HG02678 (cell line): ENCODE measurements around the gene DENND1B.
"Not testable (repeated sequence)": the region's sequence is repeated elsewhere in the genome, so short reads cannot be mapped to it uniquely, and the experiment has no call there.

ENCODE experiments used
- ATAC-seq: cut with Tn5 transposase; IDR thresholded peaks from one replicate; pipeline ENCODE4 v1.9.1; 2021; ENCODE audit warnings: mild to moderate bottlenecking, moderate library complexity; ENCODE audit not compliant: unreplicated experiment

Gene DENND1B

DNA sequence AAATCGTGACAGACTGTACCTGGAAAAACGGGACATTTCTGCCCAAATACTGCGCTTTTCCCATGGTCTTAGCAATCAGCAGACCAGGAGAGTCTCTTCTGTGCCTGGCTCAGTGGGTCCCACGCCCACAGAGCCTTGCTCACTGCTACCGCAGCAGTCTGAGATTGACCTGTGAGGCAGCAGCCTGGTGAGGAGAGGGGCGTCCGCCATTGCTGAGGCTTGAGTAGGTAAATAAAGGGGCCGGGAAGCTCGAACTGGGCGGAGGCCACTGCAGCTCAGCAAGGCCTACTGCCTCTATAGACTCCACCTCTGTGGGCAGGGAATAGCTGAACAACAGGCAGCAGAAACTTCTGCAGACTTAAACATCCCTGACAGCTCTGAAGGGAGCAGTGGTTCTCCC lies 203.1 kb downstream of the DENND1B start:
- ATAC-seq = no peak

DNA sequence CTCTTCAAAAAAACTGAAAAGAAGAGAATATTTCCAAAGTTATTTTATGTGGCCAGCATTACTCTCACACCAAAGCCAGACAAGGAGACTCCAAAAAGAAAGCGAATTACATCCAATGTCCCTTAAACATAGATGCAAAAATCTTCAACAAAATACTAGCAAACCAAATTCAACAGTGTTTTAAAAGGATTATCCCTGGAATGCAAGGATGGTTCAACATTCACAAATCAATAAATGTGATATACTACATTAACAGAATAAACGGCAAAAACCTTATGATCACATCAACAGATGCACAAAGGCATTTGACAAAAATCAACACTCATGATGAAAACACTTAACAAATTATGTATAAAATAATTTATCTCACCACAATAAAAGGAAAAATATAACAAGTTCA lies 207.8 kb downstream of the DENND1B start:
- ATAC-seq = no peak

DNA sequence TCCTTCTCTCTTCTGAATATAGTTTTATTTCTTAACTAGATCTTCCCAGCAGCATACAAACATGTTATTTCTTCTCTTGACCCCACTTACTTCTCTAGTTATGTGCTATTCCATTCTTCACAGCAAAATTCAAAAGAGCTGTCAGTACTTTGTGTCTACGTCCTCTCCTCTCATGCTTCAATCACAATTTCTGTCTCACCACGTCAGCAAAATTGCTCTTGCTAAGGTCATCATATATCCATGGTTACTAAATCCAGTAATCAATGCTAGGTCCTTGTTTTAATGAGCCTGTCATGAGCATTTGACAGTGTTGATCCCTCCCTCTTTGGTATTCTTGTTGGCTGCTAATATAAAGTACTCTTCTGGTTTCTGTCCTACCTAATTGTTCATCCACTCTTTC lies 214.2 kb downstream of the DENND1B start:
- no peak for ATAC-seq

DNA sequence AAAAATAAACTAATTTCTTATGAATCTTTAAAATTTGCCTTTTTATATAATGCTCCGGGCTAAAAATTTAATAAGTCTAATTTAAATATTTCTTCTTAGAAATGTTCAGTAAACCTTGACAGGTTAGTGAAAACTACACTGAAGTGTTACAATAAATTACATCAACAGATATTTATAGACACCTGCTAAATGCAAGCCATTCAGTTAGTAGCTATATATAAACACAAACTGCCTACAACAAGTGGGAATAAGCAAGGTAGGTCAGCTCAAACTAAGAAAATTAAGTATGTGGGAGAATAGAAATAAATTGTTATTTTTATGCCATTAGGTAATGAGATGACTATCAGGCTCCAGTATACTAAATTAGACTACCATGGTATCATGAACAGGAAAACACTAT lies 215.6 kb downstream of the DENND1B start:
- no peak for ATAC-seq

DNA sequence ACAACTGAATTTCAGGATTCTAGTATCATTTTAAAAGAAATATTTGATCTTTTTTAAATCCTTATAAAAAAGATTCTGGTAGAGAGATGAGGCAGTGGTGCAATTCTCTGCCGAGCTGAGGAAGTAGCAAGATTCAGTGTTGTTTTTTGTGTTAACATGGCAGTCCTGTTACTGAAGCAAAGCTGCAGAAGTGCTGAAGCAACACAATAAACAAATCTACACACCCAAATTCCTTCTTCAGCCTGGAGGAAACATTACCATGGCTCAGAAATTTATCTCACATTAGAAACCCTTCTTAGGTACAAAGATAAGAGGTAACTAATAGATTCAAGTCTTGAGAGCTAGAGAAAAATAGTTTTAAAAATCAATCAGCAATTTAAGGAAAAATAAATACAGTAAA lies 216.0 kb downstream of the DENND1B start:
- no peak for ATAC-seq

DNA sequence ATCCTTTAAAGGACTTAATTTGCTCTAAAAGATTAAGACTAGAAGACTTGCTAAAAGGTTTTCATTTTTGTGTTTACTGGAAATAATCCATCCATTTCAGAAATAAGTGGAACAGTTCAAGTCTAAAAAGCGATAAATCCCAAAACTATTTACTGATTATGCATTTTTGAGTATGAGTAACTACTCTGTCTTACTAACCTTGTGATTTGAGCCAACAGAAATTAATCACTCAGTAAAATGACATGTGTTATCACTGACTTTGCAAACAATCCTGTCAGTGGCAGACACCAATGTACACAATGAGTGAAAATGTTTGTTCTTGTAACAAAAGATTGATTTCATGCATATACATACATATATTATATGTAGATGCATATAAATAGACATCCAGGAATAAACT lies 218.0 kb downstream of the DENND1B start:
- no peak for ATAC-seq

DNA sequence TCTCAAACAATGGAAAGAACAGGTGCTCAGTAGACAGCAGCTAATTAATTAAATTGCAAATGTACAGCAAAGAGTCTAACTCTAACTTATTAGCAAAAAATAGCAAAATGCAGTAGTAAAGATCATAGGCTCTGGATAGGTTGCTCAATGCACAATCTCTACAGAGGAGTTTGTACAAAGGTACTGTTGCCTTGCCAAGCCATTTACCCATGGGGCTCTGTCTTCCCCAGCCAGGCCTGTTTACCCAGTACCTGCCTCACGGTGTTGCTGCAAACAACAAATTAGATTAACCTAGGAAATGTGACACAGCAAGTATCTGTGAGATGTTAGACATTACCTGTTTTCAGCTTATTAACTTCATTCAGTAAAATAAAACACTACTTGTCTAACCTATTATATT lies 222.0 kb downstream of the DENND1B start:
- ATAC-seq = no peak

DNA sequence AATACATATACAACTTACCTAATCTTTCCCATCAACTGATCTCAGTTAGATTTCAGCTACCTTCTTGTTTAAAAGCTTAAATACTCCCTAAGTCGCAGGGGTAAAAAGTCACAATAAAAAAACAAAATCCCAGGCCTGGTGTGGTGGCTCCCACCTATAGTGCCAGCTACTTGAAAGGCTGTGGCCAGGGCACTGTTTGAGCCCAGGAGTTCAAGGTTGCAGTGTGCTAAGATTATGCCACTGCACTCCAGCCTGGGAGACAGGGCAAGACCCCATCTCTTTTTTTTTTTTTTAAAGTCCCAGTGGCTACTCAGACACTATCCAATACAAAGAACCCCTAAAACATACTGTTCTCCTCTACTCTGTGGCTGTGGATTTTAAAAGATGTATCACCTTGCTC lies 228.3 kb downstream of the DENND1B start:
- no peak for ATAC-seq

DNA sequence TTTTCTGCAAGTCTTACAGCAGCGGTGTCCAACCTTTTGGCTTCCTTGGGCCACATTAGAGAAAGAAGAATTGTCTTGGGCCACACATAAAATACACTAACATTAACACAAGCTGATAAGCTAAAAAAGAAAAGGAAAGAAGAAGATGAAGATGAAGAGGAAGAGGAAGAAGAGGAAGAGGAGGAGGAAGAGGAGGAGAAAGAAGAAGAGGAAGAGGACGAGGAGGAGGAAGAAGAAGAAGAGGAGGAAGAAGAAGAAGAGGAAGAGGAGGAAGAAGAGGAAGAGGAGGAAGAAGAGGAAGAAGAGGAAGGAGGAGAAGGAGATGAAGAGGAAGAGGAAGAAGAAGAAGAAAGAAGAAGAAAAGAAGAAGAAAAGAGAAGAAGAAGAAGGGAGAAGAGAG lies 230.7 kb downstream of the DENND1B start:
- no peak for ATAC-seq

DNA sequence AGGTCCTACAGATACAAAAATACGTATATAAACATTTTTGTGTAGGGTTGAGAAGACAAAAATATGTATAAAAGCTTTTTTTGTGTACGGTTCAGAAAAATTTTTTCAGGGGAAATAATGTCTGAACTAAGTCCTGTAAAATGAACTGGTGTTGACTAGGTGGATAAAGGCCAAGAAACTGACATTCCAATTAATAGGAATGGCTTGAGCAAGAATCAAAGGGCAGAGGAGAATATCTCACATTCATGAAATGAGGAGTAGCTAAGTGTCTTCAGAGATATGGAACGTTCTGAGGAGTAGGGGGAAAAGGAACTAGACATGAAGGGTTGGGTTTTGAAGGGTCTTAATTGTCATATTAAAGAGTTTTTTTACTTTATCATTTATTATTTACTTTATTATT lies 231.2 kb downstream of the DENND1B start:
- ATAC-seq = no peak

DNA sequence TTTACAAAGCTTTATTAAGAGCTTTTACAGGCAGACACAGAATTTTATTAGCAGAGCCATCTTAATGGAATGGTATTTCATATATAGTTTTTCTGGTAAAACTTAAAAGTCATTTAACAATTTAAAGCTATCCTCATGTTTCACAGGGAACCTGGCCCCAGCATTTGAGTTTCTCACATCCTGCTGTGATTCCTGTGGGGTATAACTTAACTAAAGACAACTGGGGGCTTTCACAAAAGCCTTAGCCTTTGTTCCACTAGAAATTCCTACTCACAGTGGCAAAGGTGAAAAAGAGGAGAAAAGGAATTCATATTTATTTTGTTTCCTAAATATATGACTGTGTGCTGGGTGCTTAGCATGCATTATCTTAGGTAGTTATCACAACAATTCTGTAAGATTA lies 233.9 kb downstream of the DENND1B start:
- no peak for ATAC-seq

DNA sequence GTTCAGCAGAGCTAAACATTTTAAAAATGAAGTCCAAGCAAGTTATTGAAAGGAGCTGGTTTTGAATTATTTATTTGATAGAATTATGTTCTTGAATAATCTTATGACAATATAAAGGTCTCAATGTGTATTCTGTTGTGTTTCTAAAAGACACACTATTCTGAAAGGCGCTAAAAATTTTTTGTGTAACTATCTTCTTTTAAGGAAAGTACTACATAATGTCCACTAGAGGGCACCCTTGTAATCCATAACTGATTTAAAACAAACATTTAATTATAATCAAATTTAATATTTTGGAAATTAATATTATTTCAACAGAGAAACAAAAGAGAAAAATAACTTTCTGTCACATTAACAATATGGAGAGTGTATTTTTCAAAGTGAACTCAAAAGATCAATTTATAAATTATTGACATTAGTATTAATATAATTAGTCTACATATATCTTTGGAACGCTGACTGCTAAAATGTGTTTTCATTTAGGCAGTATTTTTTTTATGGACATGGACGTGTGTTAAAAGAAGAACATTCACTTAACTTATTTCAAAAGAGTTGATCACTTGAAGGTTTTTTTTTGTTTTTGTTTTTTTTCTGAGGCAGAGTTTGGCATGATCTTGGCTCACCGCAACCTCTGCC lies 248.4 kb downstream of the DENND1B start:
- ATAC-seq = no peak

DNA sequence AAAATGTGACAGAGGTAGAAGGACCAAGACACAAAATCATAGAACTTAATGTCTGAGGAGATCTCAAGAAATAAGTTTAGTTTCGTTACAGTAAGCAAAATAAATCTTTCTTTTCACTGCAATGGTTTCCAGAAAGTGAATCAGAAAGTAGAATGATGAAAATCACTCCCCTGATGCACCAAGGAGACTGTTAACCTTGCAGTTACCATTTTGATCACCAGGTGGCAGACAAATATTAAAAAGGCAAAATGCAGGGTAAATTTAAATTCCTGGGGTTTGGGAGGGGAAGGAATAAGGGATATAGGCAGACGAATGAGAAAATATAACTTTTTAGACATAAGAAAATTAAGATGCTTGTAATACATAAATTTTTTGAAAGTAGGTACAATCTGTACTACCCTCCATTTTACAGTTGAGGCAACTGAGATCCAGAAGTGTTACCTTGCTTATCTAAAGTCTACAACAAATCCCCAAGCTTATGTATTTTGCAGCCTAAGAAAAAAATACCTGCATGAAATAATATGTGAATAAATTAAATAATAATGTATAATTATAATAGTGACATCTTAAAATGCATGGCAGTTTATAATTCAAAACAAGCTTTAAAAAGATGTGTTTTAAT lies 254.1 kb downstream of the DENND1B start:
- peak; percentile 69 for ATAC-seq

DNA sequence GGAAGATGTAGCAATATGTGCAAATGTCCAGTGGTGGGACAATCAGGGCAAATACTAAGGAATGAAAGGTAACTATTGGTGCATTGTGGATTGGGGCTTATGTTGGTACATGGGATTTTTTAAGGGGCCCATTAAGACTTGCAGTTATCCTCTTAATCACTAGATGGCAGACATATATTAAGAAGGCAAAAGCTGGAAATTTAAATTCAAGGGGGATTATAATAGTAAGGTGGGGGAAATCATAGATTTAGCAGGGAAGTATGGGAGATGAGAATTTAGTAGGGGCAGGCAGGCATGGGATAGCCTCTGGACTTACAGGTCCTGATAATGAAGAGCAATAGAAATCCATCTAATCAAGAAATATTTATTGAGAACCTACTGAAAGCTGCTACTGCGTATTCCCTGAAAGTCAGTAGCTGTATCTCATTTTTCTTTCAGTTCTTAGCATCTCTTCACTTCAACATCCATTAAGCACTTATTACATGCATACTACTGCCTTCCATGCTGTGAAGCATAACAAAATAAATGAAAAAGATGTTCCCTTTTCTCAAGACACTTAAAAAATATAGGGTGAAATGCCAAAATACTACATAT lies 255.4 kb downstream of the DENND1B start:
- no peak for ATAC-seq

DNA sequence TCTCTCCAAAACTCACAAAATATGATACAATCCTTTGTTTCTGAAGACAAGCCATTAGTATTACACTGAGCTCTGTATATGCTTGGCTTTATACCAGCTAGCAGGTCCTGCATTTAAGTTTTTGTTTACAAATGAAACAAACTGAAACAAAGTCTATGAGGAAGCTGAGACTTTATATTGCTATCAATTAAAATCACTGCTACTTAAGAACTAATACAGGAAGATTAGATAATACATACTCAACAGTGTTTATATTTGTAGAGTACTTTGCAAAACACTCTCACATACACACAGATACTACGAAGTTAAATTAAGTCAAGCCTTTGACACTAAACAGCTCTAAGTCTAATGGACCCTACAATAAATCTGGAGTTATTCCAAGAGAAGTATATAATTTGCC lies 259.9 kb downstream of the DENND1B start:
- ATAC-seq = no peak

DNA sequence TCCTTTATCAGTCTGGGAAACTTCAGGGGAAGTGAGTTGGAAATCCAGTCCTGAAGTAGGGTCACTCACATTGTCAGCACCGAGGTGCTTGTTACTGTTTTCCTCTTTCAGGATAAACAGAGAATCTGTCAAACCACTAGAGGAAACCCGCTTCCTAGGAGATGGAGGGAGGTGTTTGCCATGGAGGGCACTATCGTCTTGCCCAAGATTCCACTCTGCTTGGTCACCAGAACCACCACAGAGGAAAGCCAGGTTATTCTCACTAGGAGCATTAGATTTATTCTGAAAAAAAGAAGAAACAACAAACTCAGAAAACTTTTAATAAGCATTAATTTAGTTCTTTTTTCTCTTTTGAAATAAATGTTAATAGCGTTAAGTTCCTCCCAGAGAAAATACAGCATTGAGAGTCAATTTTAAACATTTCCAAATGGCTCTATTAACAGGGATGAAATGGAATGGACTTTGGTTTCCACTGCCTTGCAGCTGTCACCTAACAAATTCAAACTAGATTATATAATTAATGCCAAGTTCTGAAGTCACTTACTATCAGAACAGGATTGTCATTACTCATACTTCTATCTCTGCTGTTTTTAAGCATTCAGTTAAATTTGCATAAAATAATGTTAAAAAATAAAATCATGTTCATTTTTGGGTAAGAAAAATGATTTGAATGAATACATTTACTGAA lies 264.4 kb downstream of the DENND1B start:
- no peak for ATAC-seq

DNA sequence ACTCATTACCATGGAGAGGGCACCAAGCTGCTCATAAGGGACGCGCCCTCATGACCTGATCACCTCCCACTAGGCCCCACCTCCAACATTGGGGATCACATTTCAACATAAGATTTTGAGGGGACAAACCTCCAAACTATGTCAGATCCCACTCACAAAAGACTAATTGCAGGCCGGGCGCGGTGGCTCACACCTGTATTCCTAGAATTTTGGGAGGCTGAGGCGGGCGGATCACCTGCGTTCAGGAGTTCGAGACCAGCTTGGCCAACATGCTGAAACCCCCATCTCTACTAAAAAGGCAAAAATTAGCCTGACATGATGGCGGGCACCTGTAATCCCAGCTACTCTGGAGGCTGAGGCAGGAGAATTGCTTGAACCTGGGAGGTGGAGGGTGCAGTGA lies 278.6 kb downstream of the DENND1B start:
- no peak for ATAC-seq

DNA sequence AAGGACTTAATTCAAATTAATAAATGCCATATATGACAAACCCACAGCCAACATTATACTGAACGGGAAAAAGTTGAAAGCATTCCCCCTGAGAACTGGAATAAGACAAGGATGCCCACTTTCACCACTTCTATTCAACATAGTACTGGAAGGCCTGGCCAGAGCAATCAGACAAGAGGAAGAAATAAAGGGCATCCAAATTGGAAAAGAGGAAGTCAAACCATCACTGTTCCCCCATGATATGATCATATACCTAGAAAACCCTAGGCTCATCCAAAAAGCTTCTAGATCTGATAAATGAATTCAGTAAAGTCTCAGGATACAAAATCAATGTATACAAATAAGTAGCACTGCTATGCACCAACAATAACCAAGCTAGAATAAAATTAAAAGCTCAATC lies 283.8 kb downstream of the DENND1B start:
- ATAC-seq = not testable (repeated sequence)

DNA sequence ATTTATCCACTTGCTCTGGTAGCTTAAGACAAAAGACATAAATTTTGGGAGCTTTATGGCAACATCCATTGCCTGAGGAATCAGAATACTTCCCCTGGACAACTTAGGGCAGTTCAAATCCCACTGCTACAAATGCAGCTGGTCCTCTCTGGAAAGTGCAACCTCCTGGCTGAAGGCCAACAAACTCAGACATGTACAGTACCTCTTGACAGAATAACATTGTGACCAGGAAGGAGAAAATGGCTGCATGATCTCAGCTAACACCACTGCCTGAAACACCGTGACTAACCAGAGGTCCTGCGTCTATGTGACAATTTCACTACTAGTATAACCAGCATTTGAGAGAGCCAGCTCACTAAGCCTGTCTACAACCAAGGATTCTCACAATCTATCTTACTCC lies 288.3 kb downstream of the DENND1B start:
- ATAC-seq = no peak

DNA sequence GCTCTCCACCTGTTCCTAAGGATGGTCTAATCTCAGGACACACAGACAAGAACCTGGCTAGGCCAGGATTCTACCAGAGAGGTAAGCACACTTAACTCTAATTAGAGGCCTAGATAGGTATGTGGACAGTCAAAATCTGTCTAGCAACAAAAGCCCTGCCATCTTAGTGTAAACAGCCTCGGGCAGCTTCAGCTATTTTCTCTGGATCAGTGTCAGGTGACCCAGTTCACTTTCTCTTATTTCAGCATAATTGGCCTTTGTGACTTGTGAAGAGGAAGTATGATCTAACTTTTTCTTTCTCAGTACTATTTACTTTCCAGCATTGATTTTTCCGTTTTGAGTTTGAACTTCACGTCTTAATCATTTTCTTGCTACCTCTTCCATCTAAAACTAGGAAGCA lies 289.5 kb downstream of the DENND1B start:
- no peak for ATAC-seq

DNA sequence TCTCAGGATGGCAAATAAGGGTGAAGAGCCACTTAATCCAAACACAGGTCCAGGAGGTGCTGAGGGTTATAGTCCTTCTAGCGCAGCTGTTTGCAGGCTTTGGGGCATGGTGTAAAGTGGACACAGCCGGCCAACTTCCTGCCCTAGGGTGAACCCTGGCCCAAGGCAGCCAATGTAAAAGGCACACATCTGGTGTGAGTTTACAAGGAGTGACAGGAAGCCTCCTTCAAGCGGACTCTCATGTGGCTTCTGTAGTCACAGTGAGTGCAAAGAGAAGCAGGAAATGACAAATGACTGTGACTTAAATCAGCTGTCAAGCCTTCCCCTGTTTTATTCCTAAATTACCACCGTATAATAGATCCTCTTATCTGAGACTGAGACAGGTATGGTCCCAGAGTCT lies 294.2 kb downstream of the DENND1B start:
- ATAC-seq = no peak

DNA sequence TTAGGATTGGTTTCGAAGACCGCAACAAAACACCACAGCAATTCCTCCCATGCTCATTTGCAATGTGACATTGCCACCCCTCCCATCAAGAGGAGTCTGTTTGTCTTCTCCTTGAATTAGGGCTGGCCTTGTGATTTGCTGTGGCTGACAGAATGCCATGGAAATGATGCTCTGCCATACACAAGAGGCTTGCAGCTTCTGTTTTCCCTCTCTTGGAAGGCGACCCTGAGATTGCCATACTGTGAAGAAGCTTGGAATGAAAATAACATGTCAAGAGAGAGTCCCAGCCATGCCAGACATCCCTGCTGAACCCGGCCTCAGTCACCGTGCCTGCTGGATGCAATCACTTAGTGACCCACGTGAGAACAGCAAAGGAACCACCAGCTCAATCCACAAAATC lies 294.8 kb downstream of the DENND1B start:
- no peak for ATAC-seq
